Body of pancreas (tissue), 4 donors: ENCODE results near the gene CORO1C. TPM values are rescaled to one million over a fixed set of nuclear protein-coding genes. Genes with fewer than 3 reads are reported as not detected.
"Not testable (repeated sequence)": the region's sequence is repeated elsewhere in the genome, so short reads cannot be mapped to it uniquely, and the experiment has no call there.

Experiments
- ATAC-seq: fragments of 150-250 bp; one replicate; pipeline ENCODE4 v1.9.1; 2016
- DNase-seq, 4 donors: peaks; one replicate each; pipeline ENCODE4 v3.0.0-alpha.2; 2019
- H3K27ac ChIP-seq, 4 donors: fragments of 200-600 bp; sonication (generic); 1 replicate in 3 of 4; 2 replicates in 1 of 4; pipeline versions ENCODE4 v1.5.1 to v1.6.1; 2016 to 2019; ENCODE audit warnings: mild to moderate bottlenecking in 1 of 4, mixed read lengths in 1 of 4, moderate library complexity in 1 of 4
- H3K27me3 ChIP-seq, 2 donors: fragments of 200-600 bp; sonication (generic); one replicate each; pipeline ENCODE4 v1.6.0; 2016; ENCODE audit warnings: mild to moderate bottlenecking in 1 of 2
- H3K36me3 ChIP-seq, 2 donors: fragments of 200-600 bp; sonication (generic); replicated peaks in 1 of 2; 2 replicates each; pipeline ENCODE4 v1.5.1; 2016; ENCODE audit warnings: low read depth in 2 of 2; ENCODE audit not compliant: insufficient read depth in 1 of 2
- H3K4me1 ChIP-seq: fragments of 200-600 bp; sonication (generic); one replicate; pipeline ENCODE4 v1.6.0; 2016
- H3K4me3 ChIP-seq, 2 donors: fragments of 200-600 bp; sonication (generic); 1 replicate in 1 of 2; 2 replicates in 1 of 2; pipeline ENCODE4 v1.5.1; 2016 to 2019
- H3K9me3 ChIP-seq, 3 donors: fragments of 200-600 bp; sonication (generic); 1 replicate in 2 of 3; 2 replicates in 1 of 3; pipeline ENCODE4 v1.5.1; 2016
- POLR2A ChIP-seq, 3 donors: fragments of 450-650 bp; IDR thresholded peaks; one replicate each; pipeline ENCODE4 v1.6.1; 2016; ENCODE audit warnings: antibody characterized with exemption in 3 of 3, mild to moderate bottlenecking in 2 of 3
- WGBS, 2 donors: methylation state at CpG; one replicate each; pipeline ENCODE4 v1.1.5; 2017; 5-methylcytosine and 5-hydroxymethylcytosine counted together
- intact Hi-C: fragments of 100-400 bp; cut with DNase I; formaldehyde crosslinking; loops from one replicate; pipeline ENCODE4 v1.15.1; 2023
- total RNA-seq, 2 donors: library from RNA; depleted of rRNA; stranded (reverse); fragments of >200 nt; gene quantifications; one replicate each; pipeline ENCODE4 v1.1.0, GENCODE V29; 2016
- TF ChIP-seq, protein P1 (sequence below), 7 experiments: fragments of 450-650 bp in 4 of 7; fragments of 200-600 bp in 3 of 7; sonication (generic) in 3 of 7; IDR thresholded peaks; one replicate each; pipeline ENCODE4 v1.5.1; 2016 to 2019; ENCODE audit warnings: antibody characterized with exemption in 7 of 7

CORO1C gene
- total RNA-seq, 2 donors from 2014 or later: 26.7 to 27.4 TPM

DNA sequence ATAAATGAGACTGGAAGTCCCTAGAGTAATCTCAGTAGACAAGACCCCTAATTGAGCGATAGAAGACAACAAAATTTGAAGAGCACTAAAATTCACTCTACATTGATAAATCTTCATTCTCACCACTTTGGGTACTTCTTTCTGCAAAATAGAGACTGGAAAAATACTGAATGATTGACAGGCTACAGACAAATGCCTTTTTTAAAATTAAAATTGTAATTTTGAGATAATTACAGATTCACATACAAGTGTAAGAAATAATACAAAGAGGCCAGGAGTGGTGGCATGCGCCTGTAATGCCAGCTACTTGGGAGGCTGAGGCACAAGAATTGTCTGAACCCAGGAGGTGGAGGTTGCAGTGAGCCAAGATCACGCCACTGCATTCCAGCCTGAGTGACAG is 4.5 kb upstream of the CORO1C start:
- H3K9me3 ChIP-seq: no peaks in the 10 kb centered on the region
- intact Hi-C loops: no loop called here
- DNase-seq: no peak
- TF ChIP-seq, protein P1, sequence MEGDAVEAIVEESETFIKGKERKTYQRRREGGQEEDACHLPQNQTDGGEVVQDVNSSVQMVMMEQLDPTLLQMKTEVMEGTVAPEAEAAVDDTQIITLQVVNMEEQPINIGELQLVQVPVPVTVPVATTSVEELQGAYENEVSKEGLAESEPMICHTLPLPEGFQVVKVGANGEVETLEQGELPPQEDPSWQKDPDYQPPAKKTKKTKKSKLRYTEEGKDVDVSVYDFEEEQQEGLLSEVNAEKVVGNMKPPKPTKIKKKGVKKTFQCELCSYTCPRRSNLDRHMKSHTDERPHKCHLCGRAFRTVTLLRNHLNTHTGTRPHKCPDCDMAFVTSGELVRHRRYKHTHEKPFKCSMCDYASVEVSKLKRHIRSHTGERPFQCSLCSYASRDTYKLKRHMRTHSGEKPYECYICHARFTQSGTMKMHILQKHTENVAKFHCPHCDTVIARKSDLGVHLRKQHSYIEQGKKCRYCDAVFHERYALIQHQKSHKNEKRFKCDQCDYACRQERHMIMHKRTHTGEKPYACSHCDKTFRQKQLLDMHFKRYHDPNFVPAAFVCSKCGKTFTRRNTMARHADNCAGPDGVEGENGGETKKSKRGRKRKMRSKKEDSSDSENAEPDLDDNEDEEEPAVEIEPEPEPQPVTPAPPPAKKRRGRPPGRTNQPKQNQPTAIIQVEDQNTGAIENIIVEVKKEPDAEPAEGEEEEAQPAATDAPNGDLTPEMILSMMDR (IDR thresholded peaks at IDR 0.05): no peak
- TF ChIP-seq POLR2A (IDR thresholded peaks at IDR 0.05): no peak
- ATAC-seq: no peak
- H3K27me3 ChIP-seq: no peaks in the 10 kb centered on the region
- H3K4me3 ChIP-seq: no peak overlapping the region
- H3K4me1 ChIP-seq: peaks cover 17% of the 10 kb centered on the region
- H3K36me3 ChIP-seq: no peaks in the 10 kb centered on the region
- 92 to 97% methylated on average over 3 of the region's 3 CpGs for WGBS, 2 donors
- no peak overlapping the region for H3K27ac ChIP-seq

DNA sequence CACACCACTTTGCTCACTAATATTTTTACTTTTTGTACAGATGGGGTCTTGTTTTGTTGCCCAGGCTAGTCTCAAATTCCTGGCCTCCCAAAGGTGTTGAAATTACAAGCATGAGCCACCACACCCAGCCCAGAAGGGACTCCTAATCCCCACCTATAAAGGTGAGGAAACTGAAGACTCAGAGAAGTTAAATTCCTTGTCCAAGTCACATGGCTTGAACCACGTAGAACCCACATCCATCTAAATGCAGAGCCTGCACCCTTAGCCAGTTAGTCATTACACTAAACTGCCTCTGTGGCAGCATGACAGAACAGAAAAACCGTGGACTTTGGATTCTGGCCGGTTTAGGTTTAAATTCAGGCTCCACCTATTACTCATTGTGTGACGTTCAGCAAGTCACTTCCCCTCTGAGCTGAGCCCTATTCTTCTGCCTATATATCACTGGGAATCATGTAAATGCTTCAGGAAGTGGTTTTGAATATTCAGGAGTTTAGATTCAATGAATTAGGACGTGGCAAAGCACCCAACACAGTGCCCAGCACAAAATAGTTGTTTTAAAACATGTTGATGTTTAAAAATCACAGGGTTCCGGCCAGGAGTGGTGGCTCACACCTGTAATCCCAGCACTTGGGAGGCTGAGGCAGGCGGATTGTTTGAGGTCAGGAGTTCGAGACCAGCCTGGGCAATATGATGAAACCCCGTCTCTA is 3.0 kb upstream of the CORO1C start:
- ATAC-seq: peak; percentile 21
- Histone ChIP-seq H3K36me3 (no peaks in the 10 kb centered on the region), H3K9me3 (no peaks in the 10 kb centered on the region), H3K4me3 (no peak overlapping the region), H3K27ac (peak overlapping the region; percentile 33 to 76 (median 60)), H3K4me1 (peaks cover 26% of the 10 kb centered on the region), H3K27me3 (no peaks in the 10 kb centered on the region)
- peak; percentile 69 to 87 (median 79) for DNase-seq
- WGBS, 2 donors: 37 to 48% methylated on average over 9 of the region's 9 CpGs
- intact Hi-C loops: no loop called here
- TF ChIP-seq, protein P1 (IDR thresholded peaks at IDR 0.05): no peak
- TF ChIP-seq POLR2A (IDR thresholded peaks at IDR 0.05): peak in 1 of 3 donors; percentile 10

DNA sequence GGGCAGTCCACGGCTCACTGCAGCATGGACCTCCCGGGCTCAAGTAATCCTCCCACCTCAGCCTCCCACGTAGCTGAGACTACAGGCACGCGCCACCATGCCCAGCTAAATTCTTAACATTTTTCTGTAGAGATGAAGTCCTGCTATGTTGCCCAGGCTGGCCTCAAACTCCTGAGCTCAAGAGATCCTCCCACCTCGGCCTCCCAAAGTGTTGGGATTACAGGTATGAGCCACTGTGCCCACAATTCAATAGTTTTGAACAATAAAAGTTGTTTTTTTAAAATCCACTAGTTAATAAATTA is 1.9 kb upstream of the CORO1C start:
- 95 to 97% methylated on average over 6 of the region's 6 CpGs for WGBS, 2 donors
- intact Hi-C loops, H3K9me3 ChIP-seq: not testable (repeated sequence)

DNA sequence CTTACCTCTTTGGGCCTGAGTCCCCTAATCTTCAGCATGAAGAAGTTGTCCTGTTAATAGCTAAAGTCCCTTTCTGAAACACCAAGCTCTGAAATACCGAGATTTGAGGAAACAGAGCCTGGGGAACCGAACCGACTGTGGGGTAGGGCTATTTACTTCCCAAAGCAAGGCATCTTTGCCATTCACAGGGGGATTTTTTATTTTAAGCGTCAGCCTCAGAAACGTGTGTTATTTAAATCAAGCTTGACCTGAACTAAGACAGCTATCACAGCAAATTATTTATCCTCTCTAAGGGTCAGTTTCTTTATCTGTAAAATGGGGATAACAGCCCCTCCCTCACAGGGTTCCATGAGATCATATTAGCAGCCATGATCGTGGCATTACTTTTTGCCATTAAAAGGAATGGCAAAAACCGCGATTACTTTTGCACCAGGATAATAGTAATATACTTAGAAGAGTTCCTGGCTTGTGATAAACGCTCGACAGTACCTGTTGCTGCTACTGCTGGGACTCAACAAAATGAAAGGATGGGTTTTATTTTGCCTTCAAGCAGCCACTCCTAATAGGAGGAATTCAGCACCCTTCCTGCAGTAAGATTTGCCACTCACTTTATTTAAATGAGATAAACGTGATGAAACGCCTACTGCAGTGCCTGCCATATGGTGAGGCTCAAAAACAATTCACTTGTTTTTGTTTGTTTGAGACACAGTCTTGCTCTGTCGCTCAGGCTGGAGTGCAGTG is 1.3 kb upstream of the CORO1C start:
- Histone ChIP-seq H3K36me3 (no peaks in the 10 kb centered on the region), H3K4me3 (peak overlapping the region in 1 of 2 donors; percentile 7), H3K9me3 (no peaks in the 10 kb centered on the region), H3K27me3 (no peaks in the 10 kb centered on the region), H3K4me1 (peaks cover 32% of the 10 kb centered on the region), H3K27ac (peak overlapping the region; percentile 88 to 97 (median 96))
- DNase-seq (no peak), ATAC-seq (no peak)
- intact Hi-C loops: no loop called here
- no peak for TF ChIP-seq POLR2A (IDR thresholded peaks at IDR 0.05)
- TF ChIP-seq, protein P1 (IDR thresholded peaks at IDR 0.05): no peak
- WGBS, 2 donors: 69 to 70% methylated on average over 13 of the region's 13 CpGs

More for the DNA sequence above, 1.9 kb upstream of the CORO1C start:
- DNase-seq, ATAC-seq, H3K27me3 ChIP-seq, H3K4me3 ChIP-seq, H3K36me3 ChIP-seq: not testable (repeated sequence)
- Histone ChIP-seq H3K4me1 (peaks cover 32% of the 10 kb centered on the region), H3K27ac (peak overlapping the region in 3 of 4 donors; percentile 88 to 97 (median 97))

- peaks cover 32% of the 10 kb centered on the region for H3K4me1 ChIP-seq
- intact Hi-C loops: no loop called here
- peak; percentile 82 for ATAC-seq
Observed at GRCh38 chr12:108731866-108732461, 646 bp upstream of the CORO1C start.

More at GRCh38 chr12:108731866-108732461, 646 bp upstream of the CORO1C start:
- 2 to 3% methylated on average over 31 to 34 of the region's 34 CpGs for WGBS, 2 donors
- peak overlapping the region; percentile 21 to 95 for H3K4me3 ChIP-seq
- TF ChIP-seq, protein P1 (IDR thresholded peaks at IDR 0.05): no peak
- peak in 2 of 3 donors; percentile 82 to 84 for TF ChIP-seq POLR2A (IDR thresholded peaks at IDR 0.05)
- peak; percentile 100 for DNase-seq
- H3K36me3 ChIP-seq: no peaks in the 10 kb centered on the region
- H3K27me3 ChIP-seq: no peaks in the 10 kb centered on the region
- no peaks in the 10 kb centered on the region for H3K9me3 ChIP-seq
- peak overlapping the region; percentile 88 to 97 (median 96) for H3K27ac ChIP-seq
